HepG2 (cell line): ENCODE measurements around the gene PIK3CD. TPM values are rescaled to one million over a fixed set of nuclear protein-coding genes. Genes with fewer than 3 reads are reported as not detected.

ENCODE experiments used
- ATF1 ChIP-seq: IDR thresholded peaks from 2 replicates; pipeline ENCODE4 v1.6.1; 2016; ENCODE audit warnings: mild to moderate bottlenecking, control low read depth
- CCDC6 ChIP-seq: sonication (generic); formaldehyde crosslinking; IDR thresholded peaks from 2 replicates; pipeline ENCODE4 v1.8.1; 2022; ENCODE audit warnings: mild to moderate bottlenecking, missing genetic modification reagents, moderate library complexity
- MAZ ChIP-seq, 2 experiments: sonication (generic) in 1 of 2; formaldehyde crosslinking in 1 of 2; IDR thresholded peaks; 2 replicates each; pipeline versions ENCODE4 v1.5.0 to v1.6.1; 2012 to 2020; ENCODE audit warnings: low read depth in 2 of 2, mild to moderate bottlenecking in 2 of 2, borderline replicate concordance in 1 of 2, improper control_type of control experiment in 1 of 2, low read length in 1 of 2, missing genetic modification reagents in 1 of 2, moderate library complexity in 1 of 2
- MTF1 ChIP-seq: sonication (generic); formaldehyde crosslinking; IDR thresholded peaks from 2 replicates; pipeline ENCODE4 v1.5.0; 2020; ENCODE audit warnings: missing genetic modification reagents
- NAIF1 ChIP-seq: sonication (generic); formaldehyde crosslinking; IDR thresholded peaks from 2 replicates; pipeline ENCODE4 v1.5.0; 2020; ENCODE audit warnings: mild to moderate bottlenecking, missing genetic modification reagents, borderline replicate concordance
- NFIB ChIP-seq: sonication (generic); formaldehyde crosslinking; IDR thresholded peaks from 2 replicates; pipeline ENCODE4 v1.9.0; 2021; ENCODE audit warnings: missing genetic modification reagents, mild to moderate bottlenecking, borderline replicate concordance
- PRDM10 ChIP-seq: sonication (generic); formaldehyde crosslinking; IDR thresholded peaks from 2 replicates; pipeline ENCODE4 v1.4.0; 2020; ENCODE audit warnings: low read depth, missing genetic modification reagents
- SOX6 ChIP-seq, 2 experiments: fragments of 450-650 bp in 1 of 2; sonication (generic) in 1 of 2; formaldehyde crosslinking in 1 of 2; IDR thresholded peaks; 2 replicates each; pipeline versions ENCODE4 v1.4.0 to v1.6.1; 2017 to 2020; ENCODE audit warnings: antibody characterized with exemption in 1 of 2, mild to moderate bottlenecking in 1 of 2, missing genetic modification reagents in 1 of 2
- TMF1 ChIP-seq: sonication (generic); formaldehyde crosslinking; IDR thresholded peaks from 2 replicates; pipeline ENCODE4 v1.8.1; 2022; ENCODE audit warnings: low read depth, missing genetic modification reagents
- ZFP91 ChIP-seq: sonication (generic); formaldehyde crosslinking; IDR thresholded peaks from 2 replicates; pipeline ENCODE4 v1.9.0; 2022; ENCODE audit warnings: missing genetic modification reagents, mild to moderate bottlenecking, borderline replicate concordance
- ZNF777 ChIP-seq: sonication (generic); formaldehyde crosslinking; IDR thresholded peaks from 2 replicates; pipeline ENCODE4 v1.4.0; 2020; ENCODE audit warnings: missing genetic modification reagents
- ZNF792 ChIP-seq: IDR thresholded peaks from 2 replicates; pipeline ENCODE4 v1.6.1; 2016
- polyA plus RNA-seq, 8 experiments: library from polyadenylated mRNA; depleted of rRNA in 3 of 8; stranded (reverse) in 7 of 8; unstranded in 1 of 8; fragments of >200 nt; fragmentation: Illumina TruSeq in 4 of 8; extraction: Trizol in 4 of 8; gene quantifications; 2 replicates each; pipeline versions ENCODE4 v1.2.1 to v1.2.3, GENCODE V29; 2011 to 2016; ENCODE audit warnings: low read depth in 4 of 8, missing spikeins in 1 of 8, mixed read lengths in 1 of 8; ENCODE audit not compliant: insufficient read depth in 1 of 8
- total RNA-seq, 5 experiments: library from RNA; depleted of rRNA; stranded (reverse); fragments of >200 nt; fragmentation: Illumina TruSeq; extraction: Trizol; gene quantifications; 2 replicates each; pipeline ENCODE4 v1.2.3, GENCODE V29; 2016; ENCODE audit warnings: low read depth in 1 of 5
- TF ChIP-seq, protein P1 (sequence below): sonication (generic); formaldehyde crosslinking; IDR thresholded peaks from 2 replicates; pipeline ENCODE4 v1.4.0; 2020; ENCODE audit warnings: mild to moderate bottlenecking, missing genetic modification reagents
- TF ChIP-seq, protein P2 (sequence below): sonication (generic); formaldehyde crosslinking; IDR thresholded peaks from 2 replicates; pipeline ENCODE4 v1.4.0; 2020; ENCODE audit warnings: missing genetic modification reagents

The PIK3CD gene
- total and polyA plus RNA-seq, 2 of the 13 experiments (the other 11 are each of a cell fraction or from before 2014, with no cell fraction given), result 7.1 to 10.0 TPM

DNA sequence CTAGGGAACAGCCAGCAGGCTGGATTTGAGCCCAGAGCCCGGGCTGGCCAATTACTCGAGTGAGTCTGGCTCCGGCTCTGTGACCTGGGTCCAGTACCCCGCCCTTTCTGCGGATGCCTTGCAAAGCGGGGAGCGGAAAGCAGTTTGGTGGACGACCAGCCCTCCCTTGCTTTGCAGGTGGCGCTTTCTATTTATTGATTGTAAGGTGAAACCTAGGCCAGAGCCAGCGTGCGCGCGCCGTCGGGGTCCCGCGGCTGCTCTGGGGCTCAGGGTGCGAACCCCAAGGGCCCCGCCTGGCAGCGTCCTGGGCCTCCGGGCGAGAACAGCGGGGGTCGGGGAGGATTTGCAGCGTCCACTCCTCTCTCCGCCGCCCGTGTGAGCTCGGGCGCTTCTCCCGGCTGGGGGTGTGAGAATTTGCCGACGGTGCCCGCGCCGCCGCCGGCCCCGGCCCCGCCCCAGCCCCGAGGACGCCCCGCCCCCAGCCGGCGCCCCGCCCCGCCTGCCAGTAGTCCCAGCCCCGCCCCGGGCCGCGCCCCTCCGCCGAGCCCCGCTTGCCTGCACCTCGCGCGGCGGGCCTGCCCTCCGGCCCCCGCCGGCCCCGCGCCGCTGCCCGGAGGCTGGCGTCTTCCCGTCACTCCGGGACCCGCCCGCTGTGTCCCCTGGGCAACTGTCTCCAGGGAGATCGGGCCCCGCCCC lies 37.6 kb downstream of the PIK3CD start (continued):
- TF ChIP-seq ZNF777 (CRISPR knock-in tag) (peak; percentile 99), CCDC6 (no peak), ATF1 (CRISPR knock-in tag) (no peak), TMF1 (CRISPR knock-in tag) (no peak), MTF1 (CRISPR knock-in tag) (no peak), PRDM10 (CRISPR knock-in tag) (no peak), MAZ (IDR thresholded peaks at IDR 0.05; ENCODE audit: borderline replicate concordance, low read depth, low read length) (no peak), MAZ (CRISPR knock-in tag; IDR thresholded peaks at IDR 0.05; ENCODE audit: low read depth) (0 out of 2 replicates have a peak, but pooled peaks have one; percentile 35), SOX6 (IDR thresholded peaks at IDR 0.05) (no peak), SOX6 (CRISPR knock-in tag; IDR thresholded peaks at IDR 0.05) (no peak), ZFP91 (peak; percentile 47; the same call in 1 of the 2 replicates), NFIB (no peak), ZNF792 (CRISPR knock-in tag) (no peak), NAIF1 (peak; percentile 61; the same call in 1 of the 2 replicates)
- TF ChIP-seq, protein P1, sequence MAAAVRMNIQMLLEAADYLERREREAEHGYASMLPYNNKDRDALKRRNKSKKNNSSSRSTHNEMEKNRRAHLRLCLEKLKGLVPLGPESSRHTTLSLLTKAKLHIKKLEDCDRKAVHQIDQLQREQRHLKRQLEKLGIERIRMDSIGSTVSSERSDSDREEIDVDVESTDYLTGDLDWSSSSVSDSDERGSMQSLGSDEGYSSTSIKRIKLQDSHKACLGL (CRISPR knock-in tag), result peak; percentile 54; the same call in 1 of the 2 replicates
- TF ChIP-seq, protein P2, sequence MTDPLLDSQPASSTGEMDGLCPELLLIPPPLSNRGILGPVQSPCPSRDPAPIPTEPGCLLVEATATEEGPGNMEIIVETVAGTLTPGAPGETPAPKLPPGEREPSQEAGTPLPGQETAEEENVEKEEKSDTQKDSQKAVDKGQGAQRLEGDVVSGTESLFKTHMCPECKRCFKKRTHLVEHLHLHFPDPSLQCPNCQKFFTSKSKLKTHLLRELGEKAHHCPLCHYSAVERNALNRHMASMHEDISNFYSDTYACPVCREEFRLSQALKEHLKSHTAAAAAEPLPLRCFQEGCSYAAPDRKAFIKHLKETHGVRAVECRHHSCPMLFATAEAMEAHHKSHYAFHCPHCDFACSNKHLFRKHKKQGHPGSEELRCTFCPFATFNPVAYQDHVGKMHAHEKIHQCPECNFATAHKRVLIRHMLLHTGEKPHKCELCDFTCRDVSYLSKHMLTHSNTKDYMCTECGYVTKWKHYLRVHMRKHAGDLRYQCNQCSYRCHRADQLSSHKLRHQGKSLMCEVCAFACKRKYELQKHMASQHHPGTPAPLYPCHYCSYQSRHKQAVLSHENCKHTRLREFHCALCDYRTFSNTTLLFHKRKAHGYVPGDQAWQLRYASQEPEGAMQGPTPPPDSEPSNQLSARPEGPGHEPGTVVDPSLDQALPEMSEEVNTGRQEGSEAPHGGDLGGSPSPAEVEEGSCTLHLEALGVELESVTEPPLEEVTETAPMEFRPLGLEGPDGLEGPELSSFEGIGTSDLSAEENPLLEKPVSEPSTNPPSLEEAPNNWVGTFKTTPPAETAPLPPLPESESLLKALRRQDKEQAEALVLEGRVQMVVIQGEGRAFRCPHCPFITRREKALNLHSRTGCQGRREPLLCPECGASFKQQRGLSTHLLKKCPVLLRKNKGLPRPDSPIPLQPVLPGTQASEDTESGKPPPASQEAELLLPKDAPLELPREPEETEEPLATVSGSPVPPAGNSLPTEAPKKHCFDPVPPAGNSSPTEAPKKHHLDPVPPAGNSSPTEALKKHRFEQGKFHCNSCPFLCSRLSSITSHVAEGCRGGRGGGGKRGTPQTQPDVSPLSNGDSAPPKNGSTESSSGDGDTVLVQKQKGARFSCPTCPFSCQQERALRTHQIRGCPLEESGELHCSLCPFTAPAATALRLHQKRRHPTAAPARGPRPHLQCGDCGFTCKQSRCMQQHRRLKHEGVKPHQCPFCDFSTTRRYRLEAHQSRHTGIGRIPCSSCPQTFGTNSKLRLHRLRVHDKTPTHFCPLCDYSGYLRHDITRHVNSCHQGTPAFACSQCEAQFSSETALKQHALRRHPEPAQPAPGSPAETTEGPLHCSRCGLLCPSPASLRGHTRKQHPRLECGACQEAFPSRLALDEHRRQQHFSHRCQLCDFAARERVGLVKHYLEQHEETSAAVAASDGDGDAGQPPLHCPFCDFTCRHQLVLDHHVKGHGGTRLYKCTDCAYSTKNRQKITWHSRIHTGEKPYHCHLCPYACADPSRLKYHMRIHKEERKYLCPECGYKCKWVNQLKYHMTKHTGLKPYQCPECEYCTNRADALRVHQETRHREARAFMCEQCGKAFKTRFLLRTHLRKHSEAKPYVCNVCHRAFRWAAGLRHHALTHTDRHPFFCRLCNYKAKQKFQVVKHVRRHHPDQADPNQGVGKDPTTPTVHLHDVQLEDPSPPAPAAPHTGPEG (CRISPR knock-in tag), result no peak
